AG09319 (cell line): ENCODE measurements around the gene PTPRD.

ENCODE experiments used
- DNase-seq: peaks from one replicate; pipeline ENCODE4 v3.0.0-alpha.2; 2010; ENCODE audit warnings: low read depth; ENCODE audit errors: extremely low read depth
- TF ChIP-seq, protein P1 (sequence below): IDR thresholded peaks from 2 replicates; pipeline ENCODE4 v1.5.1; 2011; ENCODE audit warnings: low read depth, mild to moderate bottlenecking, inconsistent platforms, low read length, moderate library complexity

PTPRD gene

DNA sequence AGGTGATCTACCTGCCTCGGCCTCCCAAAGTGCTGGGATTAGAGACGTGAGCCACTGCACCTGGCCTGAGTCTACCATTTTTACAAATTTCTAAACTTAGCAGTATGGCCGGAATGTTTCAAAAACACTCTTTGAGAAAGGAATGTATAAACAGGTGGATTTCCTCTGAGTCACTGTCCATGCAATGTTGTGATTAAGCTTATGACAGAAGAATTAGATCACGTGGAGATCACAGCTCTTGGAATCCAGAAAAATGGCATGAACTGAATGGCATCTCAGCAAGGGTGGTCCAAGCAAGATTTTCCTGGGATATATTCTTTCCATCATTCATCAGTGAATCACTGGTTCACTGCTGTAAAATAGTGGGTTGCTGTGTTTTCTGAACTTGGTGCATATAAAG is 865.0 kb downstream of the PTPRD start:
- no peak for DNase-seq
- TF ChIP-seq, protein P1, sequence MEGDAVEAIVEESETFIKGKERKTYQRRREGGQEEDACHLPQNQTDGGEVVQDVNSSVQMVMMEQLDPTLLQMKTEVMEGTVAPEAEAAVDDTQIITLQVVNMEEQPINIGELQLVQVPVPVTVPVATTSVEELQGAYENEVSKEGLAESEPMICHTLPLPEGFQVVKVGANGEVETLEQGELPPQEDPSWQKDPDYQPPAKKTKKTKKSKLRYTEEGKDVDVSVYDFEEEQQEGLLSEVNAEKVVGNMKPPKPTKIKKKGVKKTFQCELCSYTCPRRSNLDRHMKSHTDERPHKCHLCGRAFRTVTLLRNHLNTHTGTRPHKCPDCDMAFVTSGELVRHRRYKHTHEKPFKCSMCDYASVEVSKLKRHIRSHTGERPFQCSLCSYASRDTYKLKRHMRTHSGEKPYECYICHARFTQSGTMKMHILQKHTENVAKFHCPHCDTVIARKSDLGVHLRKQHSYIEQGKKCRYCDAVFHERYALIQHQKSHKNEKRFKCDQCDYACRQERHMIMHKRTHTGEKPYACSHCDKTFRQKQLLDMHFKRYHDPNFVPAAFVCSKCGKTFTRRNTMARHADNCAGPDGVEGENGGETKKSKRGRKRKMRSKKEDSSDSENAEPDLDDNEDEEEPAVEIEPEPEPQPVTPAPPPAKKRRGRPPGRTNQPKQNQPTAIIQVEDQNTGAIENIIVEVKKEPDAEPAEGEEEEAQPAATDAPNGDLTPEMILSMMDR = no peak

DNA sequence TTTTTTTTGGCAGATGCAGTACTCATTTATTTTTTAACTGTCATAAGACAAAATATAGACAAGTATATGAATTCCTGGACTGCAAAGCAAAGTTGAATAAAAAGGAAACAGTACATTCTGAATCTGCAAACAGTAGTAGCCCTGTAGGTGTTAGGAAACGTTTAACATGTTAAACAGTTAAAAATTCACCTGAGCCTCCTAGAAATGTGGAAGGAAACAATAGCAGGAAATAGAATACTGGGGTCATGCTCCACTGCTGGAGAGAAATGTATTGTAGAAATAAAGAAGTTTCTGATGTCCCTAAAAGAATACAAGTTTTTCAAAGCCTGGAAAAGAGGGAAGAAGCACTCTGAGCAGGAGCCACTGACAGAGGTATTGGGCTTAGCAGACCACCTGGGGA is 866.0 kb downstream of the PTPRD start:
- no peak for DNase-seq
- TF ChIP-seq, protein P1 = no peak

DNA sequence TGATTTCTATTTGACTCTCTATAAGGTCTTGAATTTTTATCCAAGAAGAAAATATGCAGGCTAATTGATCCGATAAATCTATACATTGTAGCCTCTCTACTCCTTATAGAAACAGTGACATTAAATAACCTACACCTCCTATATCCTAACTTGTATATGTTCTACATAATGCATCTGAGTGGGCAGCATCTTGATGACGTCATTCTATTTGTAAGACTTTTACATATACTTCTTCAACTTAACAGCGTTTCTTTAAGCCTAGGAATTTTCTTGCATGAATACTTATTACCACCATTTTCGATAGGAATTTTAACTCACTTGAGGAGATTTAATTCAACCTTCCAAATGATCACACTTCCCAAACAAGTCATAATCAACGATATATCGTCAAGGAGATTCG is 869.0 kb downstream of the PTPRD start:
- DNase-seq = no peak
- TF ChIP-seq, protein P1 = no peak

DNA sequence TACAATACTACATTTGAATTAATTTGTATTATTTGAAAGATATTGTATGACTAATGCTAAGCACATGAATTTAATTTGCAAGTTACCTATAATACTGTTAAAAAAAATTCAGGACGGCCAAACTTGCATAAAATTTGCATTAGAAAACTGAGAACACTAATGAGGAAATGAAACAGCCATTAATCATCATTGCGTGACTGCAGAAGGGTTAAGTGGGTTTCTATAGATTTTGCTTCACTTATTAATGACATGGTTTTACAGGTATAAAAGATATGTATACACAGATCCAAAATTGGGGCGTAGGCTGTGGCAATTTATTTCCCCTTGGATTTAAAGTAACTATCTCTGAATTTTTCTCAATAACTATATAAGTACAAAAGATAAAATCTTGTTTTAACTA is 882.6 kb downstream of the PTPRD start:
- TF ChIP-seq, protein P1 = no peak
- no peak for DNase-seq

DNA sequence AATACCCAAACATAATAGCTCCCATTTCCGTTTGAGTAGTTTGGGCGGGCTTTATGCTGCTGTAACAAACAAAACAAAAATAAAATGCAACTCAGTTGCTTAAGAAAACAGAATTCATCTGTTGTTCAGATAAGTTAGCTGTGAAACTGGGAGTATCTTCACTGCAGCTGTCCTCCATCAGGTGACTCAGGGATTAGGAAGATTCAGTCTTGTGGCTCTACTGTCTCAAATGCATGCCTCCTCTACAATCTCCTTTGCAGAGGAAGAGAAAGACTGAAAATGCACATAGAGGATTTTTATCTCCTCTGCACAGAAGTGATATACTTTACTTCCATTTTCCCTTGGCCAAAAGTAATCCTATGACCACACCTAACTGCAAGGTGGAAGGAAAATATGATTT is 883.7 kb downstream of the PTPRD start:
- TF ChIP-seq, protein P1 = no peak
- DNase-seq = no peak

DNA sequence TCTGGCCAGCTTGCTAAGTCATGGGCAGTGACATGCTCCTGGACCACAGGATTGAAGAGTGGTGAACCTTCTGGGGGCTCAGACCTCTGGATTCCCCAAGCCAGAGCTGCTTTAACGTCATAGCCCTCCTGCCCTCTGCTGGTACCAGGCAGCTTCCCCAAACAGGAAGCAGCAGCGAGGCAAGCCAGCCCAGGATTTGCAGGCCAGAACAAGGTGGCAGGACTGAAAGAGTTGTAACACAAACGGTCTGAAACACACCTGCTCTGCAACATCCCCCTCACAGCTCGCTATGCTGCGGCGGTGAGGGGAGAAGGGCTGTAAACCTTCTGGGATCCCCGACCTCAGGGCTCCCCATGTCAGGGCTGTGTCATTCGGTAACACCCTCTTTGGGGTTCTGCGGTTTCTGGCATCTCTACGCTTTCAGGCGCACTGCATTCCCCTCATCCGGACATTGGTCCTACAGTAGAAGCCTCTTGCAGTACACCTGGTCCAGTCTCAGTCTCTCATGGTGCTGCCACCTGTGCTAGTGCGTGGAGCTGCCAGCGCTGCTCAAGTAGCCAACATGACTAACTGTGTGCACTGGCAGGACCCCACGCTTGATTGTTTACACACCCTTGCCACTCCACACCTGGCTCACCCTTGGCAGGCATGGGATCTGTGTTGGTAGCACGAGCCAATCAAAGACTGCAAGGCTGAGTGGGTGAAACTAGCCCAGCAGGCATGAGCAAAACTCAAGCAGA is 893.3 kb downstream of the PTPRD start:
- TF ChIP-seq, protein P1 = no peak
- no peak for DNase-seq

DNA sequence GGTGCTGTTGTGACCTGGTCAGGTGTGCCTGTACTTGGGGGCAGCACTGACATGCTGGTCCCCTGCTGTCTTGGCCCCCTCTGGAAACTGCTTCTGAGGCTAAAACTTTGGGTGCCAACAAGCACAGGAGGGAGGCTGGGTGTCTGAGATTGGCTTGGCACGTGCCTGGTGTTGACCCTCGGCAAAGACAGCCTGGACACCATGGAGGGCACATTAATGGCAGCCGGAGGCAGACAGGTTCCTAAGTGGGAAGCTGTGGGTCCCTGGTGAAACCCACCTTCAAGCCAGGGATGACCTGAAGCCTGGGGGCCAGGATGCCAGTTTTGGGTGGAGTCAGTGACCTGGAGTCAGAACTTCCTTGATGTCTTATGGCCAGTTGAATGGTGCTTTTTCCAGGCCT is 894.1 kb downstream of the PTPRD start:
- TF ChIP-seq, protein P1 = no peak
- DNase-seq = no peak
